HUES64 (cell line): ENCODE results near the gene LRBA.

Experiments used
- H3K27ac ChIP-seq: 2 replicates; pipeline ENCODE4 v1.7.0; 2013; ENCODE audit warnings: low read depth, low read length, inconsistent platforms
- H3K27me3 ChIP-seq: 2 replicates; pipeline ENCODE4 v1.6.1; 2013; ENCODE audit warnings: mild to moderate bottlenecking, low read length; ENCODE audit not compliant: insufficient read depth
- H3K36me3 ChIP-seq: 2 replicates; pipeline ENCODE4 v1.6.1; 2013; ENCODE audit warnings: mild to moderate bottlenecking, low read length; ENCODE audit not compliant: insufficient read depth
- H3K4me1 ChIP-seq: 2 replicates; pipeline ENCODE4 v1.6.1; 2013; ENCODE audit warnings: mild to moderate bottlenecking, low read length, moderate library complexity; ENCODE audit not compliant: insufficient read depth
- H3K4me3 ChIP-seq: 2 replicates; pipeline ENCODE4 v1.5.1; 2013; ENCODE audit warnings: mild to moderate bottlenecking, low read length, moderate library complexity
- H3K9ac ChIP-seq: 2 replicates; pipeline ENCODE4 v1.6.1; 2013; ENCODE audit warnings: mild to moderate bottlenecking, low read depth, low read length
- H3K9me3 ChIP-seq: 2 replicates; pipeline ENCODE4 v1.6.1; 2013; ENCODE audit warnings: low read depth, low read length; ENCODE audit not compliant: insufficient read depth
- WGBS: fragments of 150-250, 120-280 bp; methylation state at CpG from one replicate; pipeline ENCODE4 v1.1.7; 2013; ENCODE audit warnings: missing lambda C conversion rate; 5-methylcytosine and 5-hydroxymethylcytosine counted together

Gene LRBA

DNA sequence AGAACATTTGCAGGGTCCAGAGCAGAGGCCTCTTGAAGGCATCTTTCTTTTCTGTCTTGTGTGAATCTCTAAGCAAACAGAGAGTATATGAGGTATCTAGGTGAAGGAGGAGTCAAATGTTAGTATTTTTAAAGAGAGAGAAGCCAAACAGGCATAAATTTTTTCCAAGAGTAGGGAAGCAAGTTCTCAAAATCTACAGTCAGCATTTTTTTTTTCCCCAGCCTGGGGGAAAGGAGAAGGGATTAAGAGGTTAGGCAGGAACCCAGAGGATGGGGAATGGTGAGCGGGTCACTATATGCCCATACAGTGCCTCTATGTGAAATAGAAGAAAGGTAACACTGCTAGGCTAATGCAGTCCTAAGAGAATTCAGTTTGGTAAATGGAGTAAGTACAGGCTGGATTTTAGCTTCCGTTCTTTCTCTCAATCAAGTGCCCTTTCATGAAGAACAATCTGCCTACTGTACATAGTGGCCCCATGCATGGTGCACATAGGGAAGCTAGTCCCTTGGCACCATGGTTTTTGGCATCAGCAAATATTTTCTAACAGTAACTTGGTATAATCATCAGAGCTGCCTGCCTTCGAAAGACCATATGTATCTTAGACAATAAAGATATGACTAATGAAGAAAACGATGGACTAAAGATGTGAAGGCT lies 596.2 kb downstream of the LRBA start:
- Histone ChIP-seq H3K4me3 (no peak overlapping the region), H3K9me3 (no peaks in the 10 kb centered on the region), H3K27me3 (no peaks in the 10 kb centered on the region), H3K4me1 (no peaks in the 10 kb centered on the region), H3K9ac (no peak overlapping the region), H3K36me3 (no peaks in the 10 kb centered on the region), H3K27ac (no peak overlapping the region)
- WGBS = 96% methylated on average over 3 of the region's 4 CpGs

DNA sequence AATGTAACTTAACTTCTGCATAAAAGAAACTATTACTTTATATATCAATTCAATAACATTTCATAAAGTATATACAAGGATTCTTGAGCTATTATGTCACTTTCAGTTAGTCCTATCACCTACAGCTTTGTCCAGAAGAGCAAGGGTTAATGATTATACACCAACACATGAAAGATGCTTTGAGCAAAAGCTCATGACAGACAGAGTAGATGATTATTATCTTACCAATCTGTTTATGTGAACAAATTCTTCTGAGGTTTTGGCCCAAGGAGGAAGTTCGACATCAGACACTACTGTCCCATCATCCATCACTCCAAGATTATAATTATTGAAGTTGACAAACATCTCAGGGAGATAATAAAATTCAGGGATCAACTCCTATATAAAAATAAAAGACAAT lies 599.9 kb downstream of the LRBA start:
- no peak overlapping the region for H3K4me3 ChIP-seq
- no CpG with 5 or more reads among the region's 1 CpG for WGBS

DNA sequence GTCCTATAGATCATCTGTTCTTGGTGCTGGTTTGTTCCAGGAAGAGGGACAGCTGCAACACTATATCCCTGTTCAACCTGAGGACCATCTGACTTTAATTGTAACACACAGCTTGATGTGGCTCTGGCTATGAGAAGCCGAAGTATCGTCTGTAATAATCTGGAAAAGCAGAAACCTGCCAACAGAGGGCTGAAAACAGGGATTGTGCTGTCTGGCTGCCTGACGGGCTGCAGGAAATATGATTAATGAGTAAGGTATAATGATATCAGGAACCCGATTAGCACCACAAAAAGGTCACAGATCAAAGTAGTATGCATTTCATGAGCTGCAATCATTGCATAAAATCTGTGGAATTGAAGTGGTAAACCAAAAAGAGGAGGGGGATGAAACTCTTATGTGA lies 603.6 kb downstream of the LRBA start:
- H3K9ac ChIP-seq = no peak overlapping the region
- H3K4me1 ChIP-seq = no peaks in the 10 kb centered on the region
- H3K27me3 ChIP-seq = no peaks in the 10 kb centered on the region
- no peak overlapping the region for H3K27ac ChIP-seq
- no peaks in the 10 kb centered on the region for H3K36me3 ChIP-seq
- WGBS = 89% methylated on average over 4 of the region's 4 CpGs
- H3K4me3 ChIP-seq = no peak overlapping the region
- H3K9me3 ChIP-seq = no peaks in the 10 kb centered on the region

More for the DNA sequence above, 599.9 kb downstream of the LRBA start:
- no peaks in the 10 kb centered on the region for H3K4me1 ChIP-seq
- no peak overlapping the region for H3K27ac ChIP-seq
- H3K9ac ChIP-seq = no peak overlapping the region
- no peaks in the 10 kb centered on the region for H3K36me3 ChIP-seq
- no peaks in the 10 kb centered on the region for H3K9me3 ChIP-seq
- H3K27me3 ChIP-seq = no peaks in the 10 kb centered on the region

DNA sequence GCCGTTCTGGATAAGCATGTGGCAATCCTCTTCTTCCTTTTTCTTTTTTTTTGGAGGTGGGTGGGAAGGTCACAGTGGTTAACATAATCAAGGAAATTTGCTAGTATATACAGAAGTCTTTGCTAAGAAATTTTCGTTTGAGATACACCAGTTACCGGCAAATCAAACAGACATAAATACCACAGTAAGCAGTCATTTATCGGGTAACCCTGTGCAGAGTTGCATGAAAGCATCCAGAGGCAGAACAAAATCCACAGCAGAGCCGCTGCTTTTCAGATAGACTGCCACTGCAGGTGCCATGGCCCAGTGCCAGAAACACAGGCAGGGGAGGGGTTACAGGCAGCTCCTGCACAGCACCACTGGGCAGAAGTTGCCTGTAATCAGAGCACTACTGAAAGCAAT lies 612.2 kb downstream of the LRBA start:
- no peaks in the 10 kb centered on the region for H3K4me1 ChIP-seq
- H3K27ac ChIP-seq = no peak overlapping the region
- no peaks in the 10 kb centered on the region for H3K9me3 ChIP-seq
- 95% methylated on average over 5 of the region's 5 CpGs for WGBS
- H3K9ac ChIP-seq = no peak overlapping the region
- no peak overlapping the region for H3K4me3 ChIP-seq
- no peaks in the 10 kb centered on the region for H3K36me3 ChIP-seq
- no peaks in the 10 kb centered on the region for H3K27me3 ChIP-seq

DNA sequence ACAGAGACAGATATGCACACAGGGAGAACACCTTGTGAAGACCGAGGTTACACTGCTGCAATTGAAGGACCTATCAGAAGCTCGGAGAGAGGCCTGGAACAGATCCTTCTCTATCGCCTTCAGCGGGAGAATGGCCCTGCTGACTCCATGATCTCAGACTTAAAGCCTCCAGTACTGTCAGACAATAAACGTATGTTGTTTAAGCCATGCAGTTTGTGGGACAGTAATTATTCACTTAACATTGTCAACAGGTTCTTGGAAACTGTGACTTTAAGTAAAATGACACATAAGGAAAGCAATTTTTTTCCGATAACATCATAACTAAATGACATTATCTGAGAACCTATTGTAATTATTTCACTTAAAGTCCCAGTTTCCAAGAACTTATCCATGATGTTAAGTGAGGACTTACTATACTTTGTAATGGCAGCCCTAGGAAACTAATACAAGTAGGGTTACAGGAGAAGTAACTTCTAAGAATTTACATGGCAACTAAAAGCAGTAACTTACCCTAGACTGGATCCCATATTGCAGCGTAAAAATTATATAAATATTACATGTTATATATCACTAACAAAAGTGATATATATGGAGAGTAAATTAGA lies 613.9 kb downstream of the LRBA start:
- Histone ChIP-seq H3K27me3 (no peaks in the 10 kb centered on the region), H3K4me1 (no peaks in the 10 kb centered on the region), H3K9me3 (no peaks in the 10 kb centered on the region), H3K36me3 (no peaks in the 10 kb centered on the region), H3K4me3 (no peak overlapping the region), H3K9ac (no peak overlapping the region), H3K27ac (no peak overlapping the region)
- 96% methylated on average over 5 of the region's 7 CpGs for WGBS

DNA sequence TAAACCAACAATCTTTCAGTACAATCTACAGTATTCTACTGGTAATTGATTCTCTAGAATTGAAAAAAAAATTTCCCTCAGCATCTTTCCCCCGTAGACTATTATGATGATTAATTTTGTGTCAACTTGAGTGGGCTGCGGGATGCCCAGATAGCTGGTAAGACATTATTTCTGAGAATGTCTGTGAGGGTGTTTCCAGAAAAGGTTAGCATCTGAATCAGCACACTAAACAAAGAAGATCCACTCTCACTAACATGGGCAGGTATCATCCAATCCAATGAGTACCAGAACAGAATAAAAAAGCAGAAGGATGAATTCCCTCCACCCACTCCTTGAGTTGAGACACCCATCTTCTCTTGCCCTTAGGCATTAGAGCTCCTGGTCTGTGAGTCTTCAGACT lies 619.2 kb downstream of the LRBA start:
- Histone ChIP-seq H3K4me1 (no peaks in the 10 kb centered on the region), H3K27ac (no peak overlapping the region), H3K9ac (no peak overlapping the region), H3K27me3 (no peaks in the 10 kb centered on the region), H3K36me3 (no peaks in the 10 kb centered on the region), H3K4me3 (no peak overlapping the region), H3K9me3 (no peaks in the 10 kb centered on the region)
- WGBS = no CpG with 5 or more reads among the region's 2 CpGs

DNA sequence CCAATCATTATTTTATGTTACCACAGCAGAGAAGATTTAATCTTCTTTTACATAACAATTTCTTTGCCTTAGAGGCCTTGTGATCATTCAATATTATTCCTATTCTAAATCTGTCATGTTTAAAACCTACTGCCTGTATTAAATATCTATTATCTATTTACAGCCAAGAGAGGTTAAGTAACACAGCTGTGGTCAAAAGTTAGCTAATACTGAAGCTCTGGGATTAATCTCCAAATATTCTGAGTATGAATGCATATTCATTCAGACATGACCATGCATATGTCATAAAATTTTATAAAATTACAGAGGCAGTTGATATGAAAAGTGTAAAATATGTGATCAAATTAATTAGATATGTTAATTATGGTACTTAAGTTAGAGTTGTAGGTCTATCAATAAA lies 621.0 kb downstream of the LRBA start:
- H3K4me1 ChIP-seq = no peaks in the 10 kb centered on the region
- no peaks in the 10 kb centered on the region for H3K36me3 ChIP-seq
- H3K27me3 ChIP-seq = no peaks in the 10 kb centered on the region
- H3K27ac ChIP-seq = no peak overlapping the region
- no peak overlapping the region for H3K4me3 ChIP-seq
- no peak overlapping the region for H3K9ac ChIP-seq
- no peaks in the 10 kb centered on the region for H3K9me3 ChIP-seq

DNA sequence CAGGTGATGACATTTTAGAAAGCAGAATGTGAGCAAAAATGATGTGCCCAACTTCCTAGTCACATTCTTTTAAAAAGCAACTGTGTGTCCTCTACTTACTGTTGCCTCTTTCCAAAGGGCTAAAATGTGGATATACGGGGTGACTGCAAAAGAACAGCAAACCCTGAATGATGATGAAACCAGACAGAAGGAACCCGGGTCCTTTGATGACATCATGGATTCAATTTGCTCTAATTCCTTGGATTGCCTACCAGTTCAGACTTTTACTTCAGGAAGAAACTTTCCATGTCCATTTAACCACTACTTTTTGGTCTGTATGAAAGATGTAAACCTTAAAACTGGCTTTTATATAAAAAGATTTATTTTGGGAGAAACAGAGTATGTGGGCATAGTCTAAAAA lies 624.0 kb downstream of the LRBA start:
- no peaks in the 10 kb centered on the region for H3K36me3 ChIP-seq
- 95% methylated on average over 2 of the region's 2 CpGs for WGBS
- H3K9ac ChIP-seq = no peak overlapping the region
- H3K4me3 ChIP-seq = no peak overlapping the region
- H3K27ac ChIP-seq = no peak overlapping the region
- H3K27me3 ChIP-seq = no peaks in the 10 kb centered on the region
- H3K9me3 ChIP-seq = no peaks in the 10 kb centered on the region
- H3K4me1 ChIP-seq = no peaks in the 10 kb centered on the region; the same call in 1 of the 2 replicates

DNA sequence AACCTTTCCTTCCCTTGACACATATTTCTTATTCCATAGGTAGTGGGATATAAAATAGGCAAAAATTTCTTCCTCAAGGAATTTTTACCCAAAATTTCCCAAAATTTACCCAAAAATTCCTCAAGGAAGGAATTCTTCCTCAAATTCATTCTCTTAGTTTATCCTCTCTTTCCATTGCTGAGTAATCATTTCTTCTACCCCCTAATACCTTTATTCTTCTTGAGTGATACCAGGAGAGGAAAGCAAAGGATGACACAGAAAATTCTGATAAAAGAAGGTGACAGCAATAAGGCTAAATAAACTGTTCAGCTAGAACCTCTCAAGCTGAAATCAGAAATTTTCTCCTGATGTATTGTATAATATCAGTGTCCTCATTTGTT lies 624.6 kb downstream of the LRBA start:
- no peak overlapping the region for H3K27ac ChIP-seq
- peaks cover 4% of the 10 kb centered on the region for H3K4me1 ChIP-seq
- H3K36me3 ChIP-seq = no peaks in the 10 kb centered on the region
- no peak overlapping the region for H3K9ac ChIP-seq
- H3K9me3 ChIP-seq = no peaks in the 10 kb centered on the region
- no peaks in the 10 kb centered on the region for H3K27me3 ChIP-seq
- H3K4me3 ChIP-seq = no peak overlapping the region

DNA sequence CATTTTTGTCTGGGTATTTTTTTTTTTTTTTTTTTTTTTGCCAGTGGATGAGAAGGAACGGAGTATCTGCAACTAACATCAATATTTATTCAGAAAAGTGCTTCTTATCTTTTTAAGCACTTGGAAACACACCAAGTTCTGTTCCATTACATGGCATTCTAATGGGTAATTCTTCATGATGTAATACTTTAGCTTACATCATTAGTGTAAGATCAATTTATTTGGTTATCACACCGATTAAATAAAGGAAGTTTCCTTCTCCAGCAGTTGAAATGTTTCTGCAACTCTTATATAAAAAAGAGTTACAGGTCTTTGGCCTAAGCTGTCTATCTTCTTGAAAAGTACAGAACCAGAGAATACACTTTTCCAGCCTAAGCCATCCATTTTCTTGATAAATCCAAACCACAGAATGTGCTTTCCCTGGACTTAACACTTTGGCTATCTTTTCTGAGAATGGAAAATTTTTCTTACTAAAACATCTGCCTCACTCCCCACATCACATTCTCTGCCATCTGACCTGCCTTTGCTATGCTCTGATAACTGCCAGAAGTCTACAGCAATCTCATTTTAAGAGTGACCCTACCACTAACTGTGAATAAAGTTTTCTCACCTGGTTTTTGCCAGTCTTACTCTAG lies 625.1 kb downstream of the LRBA start:
- Histone ChIP-seq H3K4me3 (no peak overlapping the region), H3K9me3 (no peaks in the 10 kb centered on the region), H3K27ac (no peak overlapping the region), H3K27me3 (no peaks in the 10 kb centered on the region), H3K9ac (no peak overlapping the region), H3K36me3 (no peaks in the 10 kb centered on the region), H3K4me1 (peaks cover 9% of the 10 kb centered on the region)
- 100% methylated on average over 1 of the region's 2 CpGs for WGBS

DNA sequence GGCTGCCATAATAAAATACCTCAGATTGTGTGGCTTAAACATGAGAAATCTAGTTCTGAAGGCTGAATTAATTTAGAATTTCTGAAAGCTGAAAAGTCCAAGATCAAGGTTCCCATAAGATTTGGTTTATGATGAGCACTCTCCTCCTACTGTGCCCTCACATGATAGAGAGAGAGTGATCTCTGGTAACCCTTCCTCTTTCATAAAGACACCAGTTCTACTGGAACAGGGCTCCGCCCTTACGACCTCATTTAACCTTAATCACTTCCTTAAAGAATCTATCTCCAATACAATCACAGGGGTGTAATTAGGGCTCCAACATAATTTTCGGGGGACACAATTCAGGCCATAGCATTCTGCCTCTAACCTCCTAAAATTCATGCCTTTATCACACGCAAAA lies 627.1 kb downstream of the LRBA start:
- H3K4me3 ChIP-seq = no peak overlapping the region
- no peaks in the 10 kb centered on the region for H3K27me3 ChIP-seq
- WGBS = 90% methylated on average over 4 of the region's 4 CpGs

More for the DNA sequence above, 627.1 kb downstream of the LRBA start:
- Histone ChIP-seq H3K9me3 (no peaks in the 10 kb centered on the region), H3K9ac (no peak overlapping the region), H3K36me3 (no peaks in the 10 kb centered on the region), H3K27ac (no peak overlapping the region), H3K4me1 (peaks cover 18% of the 10 kb centered on the region)
